Activated CD8-positive, alpha-beta memory T cell treated with anti-CD3 and anti-CD28 coated beads, Interleukin-2, amount 50 U/mL, for 1 hour (primary cell): ENCODE data around the gene ANKDD1B.
"Not testable (repeated sequence)": the region's sequence is repeated elsewhere in the genome, so short reads cannot be mapped to it uniquely, and the experiment has no call there.

Experiments
- DNase-seq: peaks from one replicate; pipeline ENCODE4 v3.0.0-alpha.2; 2020; ENCODE audit errors: extremely low read depth

ANKDD1B gene

DNA sequence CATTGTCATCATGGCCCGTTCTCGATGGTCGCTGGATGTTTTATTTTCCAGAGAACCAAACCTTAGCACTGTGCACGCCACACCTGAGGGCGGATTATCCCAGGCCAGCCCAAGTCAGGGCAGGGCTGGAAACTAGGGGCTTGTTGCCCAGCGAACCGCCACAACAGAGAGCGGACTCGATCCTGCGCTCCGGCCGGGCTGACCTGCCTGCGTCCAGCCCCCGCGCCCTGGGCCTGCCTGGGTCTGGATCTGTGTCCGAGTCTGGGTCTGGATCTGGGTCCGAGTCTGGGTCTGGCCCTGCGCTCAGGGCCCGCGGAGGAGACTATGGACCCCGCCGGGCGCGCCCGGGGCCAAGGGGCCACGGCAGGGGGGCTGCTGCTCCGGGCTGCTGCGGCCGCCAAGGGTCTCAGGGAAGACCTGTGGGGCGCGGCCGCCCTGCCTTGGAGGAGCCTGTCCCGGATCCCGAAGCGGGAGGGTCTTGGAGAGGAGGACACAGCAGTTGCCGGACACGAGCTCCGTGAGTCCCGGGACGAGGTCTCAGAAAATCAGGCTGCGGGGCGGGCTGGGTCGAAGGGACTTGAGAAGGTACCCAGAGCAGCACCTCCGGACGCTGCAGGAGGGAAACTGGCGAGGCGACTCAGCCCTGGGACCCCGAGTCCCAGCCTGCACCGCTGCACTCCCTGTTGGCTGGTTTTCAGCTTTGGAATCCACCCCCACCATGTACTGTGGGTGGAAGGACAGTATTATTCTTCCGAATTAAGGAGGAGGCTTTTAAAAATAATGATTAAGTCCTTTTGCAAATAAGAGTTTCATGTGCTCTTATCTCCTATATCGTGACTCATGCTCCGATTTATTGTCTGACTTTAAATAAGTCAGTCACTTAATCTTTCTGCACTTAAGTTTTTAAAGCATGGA lies at the start of gene ANKDD1B:
Gene ANKDD1B (plus strand): TSS at position 143 of the 915 bp plus-strand sequence. CDS start 182 bp downstream, at position 325.
- DNase-seq, result no peak

DNA sequence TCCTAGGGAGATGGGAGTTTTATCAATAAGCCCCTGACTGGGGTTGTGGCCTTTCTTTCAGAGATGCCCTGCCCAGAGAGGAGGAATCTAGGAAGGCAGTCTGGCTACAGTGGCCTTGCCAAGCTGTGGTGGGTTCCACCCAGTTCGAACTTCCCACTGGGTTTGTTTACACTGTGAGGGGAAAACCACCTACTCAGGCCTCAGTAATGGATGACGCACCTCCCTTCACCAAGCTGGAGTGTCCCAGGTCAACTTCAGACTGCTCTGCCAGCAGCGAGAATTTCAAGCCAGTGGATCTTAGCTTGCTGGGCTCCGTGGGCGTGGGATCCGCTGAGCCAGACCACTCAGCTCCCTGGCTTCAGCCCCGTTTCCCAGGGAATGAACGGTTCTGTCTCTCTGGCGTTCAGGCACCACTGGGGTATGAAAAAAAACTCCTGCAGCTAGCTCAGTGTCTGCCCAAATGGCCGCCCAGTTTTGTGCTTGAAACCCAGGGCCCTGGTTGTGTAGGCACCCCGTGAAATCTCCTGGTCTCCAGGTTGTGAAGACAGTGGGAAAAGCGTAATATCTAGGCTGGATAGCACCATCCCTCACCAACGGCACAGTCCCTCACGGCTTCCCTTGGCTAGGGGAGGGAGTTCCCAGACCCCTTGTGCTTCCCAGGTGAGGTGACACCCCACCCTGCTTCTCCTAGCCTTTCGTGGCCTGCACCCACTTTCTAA lies 45.1 kb upstream of the ANKDD1B start:
- DNase-seq, result not testable (repeated sequence)

DNA sequence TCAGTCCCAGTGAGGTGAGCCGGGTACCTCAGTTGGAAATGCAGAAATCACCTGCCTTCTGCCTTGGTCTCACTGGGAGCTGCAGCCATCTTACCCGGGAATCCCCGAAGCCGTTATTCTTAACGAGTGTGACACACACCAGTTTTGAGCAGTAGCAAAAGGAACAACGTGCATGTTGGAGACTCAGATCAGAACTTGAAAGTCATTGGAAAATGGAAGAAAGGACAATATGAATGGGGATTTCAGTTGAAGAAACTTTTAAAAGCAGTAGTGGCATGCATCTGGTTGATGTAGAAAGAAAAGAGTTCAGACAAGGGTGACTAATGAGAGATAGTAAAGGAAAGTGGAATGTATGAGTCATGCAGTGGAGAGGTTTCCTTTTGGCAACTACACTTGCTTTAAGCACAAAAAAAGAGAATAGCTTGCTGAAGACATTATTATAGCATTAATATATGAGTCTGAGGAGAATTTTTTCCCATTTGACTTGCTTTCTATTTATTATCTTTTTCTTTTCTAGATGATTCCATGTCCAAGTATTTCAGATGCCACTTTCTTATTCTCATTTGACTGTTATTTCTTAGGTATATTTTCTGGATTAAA lies 44.4 kb upstream of the ANKDD1B start:
- no peak for DNase-seq

DNA sequence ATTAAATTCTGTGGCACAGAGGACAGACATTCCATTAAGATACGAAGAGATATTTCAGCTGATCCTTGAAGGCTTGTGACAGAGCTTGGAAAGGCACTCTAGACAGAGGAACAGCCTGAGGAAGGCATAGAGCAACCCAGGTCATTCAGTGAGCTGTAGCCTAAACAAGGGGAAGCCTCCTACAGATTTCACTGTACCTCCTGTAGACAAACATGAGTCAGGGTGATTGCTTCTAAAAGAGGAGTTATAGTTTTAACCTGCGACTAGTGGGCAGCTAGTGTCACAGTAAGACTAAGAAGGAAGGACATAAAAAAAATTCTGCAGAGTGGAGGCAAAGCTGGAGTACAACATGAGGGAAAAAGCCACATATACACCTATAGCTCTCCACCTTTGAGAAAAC lies 43.5 kb upstream of the ANKDD1B start:
- DNase-seq, result no peak

DNA sequence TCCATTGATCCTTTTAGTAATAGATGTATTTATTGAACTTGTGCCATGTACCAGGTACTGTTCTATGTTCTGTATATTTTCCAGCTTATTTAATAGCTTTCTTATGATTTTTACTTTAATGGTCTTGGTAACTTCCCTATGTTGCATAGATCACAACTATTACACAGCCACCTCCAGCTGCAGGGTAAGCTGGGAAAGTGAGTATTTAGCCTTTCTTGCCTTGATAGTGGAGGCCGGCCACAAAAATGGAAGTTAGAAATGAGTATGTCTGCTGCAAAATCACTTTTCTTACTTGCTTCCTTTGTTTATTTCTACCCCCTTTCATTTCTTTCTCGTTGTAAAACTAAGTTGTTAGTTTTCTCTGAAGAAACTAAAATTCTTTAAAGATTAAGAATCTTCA lies 43.1 kb upstream of the ANKDD1B start:
- no peak for DNase-seq

DNA sequence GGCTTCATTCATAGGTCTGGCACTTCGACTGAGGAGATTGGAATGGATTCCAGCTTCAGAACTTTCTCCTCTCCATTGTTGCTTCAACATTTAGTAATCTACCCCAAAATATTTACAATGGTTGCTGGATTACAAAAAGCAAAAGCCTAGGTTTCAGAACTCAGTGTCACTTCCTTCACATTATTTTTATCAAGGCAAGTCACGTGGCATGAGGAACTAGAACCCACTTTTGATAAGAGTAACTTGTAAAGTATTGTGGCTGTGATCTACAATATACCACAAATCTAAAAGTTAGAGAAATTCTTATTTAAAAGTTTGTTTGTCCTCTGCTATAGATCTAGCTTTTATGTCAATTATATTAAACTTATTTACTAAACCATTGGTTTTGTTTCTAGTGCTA lies 39.7 kb upstream of the ANKDD1B start:
- no peak for DNase-seq

DNA sequence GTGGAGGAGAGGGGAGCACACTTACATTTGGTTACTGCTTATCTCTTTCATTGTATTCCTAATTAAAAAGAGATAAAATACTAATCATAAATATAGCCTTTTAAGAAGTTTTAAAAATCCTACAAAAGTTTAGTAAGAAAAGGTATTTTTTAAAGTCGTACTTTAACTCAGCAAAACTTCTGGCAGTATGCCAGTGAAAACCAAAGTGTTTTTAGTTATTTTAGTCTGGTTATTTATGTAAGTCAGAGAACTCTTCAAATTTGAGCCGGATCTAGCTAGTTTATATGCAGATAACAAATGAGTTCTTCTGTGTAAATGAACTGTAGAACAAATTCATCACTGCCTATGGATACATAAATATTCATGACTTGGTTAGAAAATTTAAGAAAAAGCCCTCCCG lies 36.5 kb upstream of the ANKDD1B start:
- DNase-seq, result no peak

DNA sequence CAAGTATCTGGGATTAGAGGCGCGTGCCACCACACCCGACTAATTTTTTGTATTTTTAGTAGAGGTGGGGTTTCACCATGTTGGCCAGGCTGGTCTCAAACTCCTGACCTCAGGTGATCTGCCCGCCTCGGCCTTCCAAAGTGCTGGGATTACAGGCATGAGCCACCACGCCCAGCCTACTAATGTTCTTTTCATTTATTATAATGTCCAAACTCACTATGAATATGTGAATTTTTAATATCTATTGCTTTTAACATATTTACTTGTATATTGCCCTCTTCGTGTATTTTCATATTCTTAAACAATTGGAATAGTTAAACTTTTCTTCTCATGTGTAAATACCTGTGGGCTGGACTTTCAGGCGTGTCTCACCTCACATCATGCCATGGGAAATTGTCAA lies 33.0 kb upstream of the ANKDD1B start:
- DNase-seq, result not testable (repeated sequence)

DNA sequence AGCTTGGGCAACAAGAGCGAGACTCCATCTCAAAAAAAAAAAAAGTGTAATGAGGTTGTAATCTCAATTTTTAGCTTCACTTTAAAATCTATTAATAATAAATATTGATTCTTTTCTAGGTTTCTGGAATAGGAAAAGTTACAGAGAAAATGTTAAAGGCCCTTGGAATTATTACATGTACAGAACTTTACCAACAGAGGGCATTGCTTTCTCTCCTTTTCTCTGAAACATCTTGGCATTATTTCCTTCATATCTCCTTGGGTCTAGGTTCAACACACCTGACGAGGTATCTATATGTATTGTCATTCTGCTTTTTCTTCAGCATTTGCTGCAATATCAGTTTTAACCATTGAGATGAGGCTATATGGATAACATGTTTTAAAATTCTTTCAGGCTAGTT lies 26.6 kb upstream of the ANKDD1B start:
- DNase-seq, result no peak

DNA sequence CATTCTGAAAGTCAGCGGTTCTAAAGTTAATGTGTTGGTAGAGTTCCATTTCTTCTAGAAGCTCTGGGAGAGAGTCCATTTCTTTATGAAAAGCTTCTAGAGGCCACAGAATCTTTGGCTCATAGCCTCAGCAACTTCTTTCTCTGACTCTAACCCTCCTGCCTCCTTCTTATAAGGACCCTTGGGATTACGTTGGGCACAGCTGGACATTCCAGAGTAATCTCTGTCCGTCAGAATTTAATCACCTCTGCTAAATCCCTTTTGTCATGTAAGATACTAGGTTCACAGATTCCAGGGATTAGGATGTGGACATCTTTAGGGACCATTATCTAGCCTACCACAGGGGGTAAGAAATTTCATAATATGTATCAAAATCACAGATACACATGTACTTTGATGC lies 22.6 kb upstream of the ANKDD1B start:
- no peak for DNase-seq

DNA sequence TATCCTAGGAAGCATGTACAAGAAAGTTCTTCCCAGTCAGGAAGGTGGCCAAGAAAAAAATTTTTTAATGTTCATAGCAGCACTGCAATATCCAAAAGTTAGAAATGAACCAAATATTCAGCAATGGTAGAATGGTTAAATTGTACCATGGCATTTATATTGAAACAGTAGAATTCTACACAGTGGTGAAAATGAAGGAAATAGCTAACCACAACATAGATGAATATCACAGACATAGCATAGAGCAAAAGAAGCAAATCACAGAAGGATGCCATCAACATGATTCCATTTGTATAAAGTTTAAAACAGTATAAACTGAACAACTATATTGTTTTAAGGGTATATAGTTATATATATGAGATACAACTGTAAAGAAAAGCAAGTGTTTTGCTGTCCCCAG lies 10.7 kb upstream of the ANKDD1B start:
- DNase-seq, result no peak

DNA sequence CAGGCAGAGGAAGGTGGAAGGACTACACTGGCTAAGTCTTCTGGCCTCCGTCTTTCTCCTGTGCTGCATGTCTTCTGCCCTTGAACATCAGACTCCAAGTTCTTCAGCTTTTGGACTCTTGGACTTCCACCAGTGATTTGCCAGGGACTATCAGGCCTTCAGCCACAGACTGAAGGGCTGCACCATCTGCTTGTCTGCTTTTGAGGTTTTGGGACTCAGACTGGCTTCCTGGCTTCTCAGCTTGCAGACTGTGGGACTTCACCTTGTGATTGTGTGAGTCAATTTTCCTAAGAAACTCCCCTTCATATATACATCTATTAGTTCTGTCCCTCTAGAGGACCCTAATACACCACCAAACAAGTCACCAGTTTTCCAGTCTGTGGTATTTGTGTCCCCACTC lies 9.7 kb upstream of the ANKDD1B start:
- DNase-seq, result no peak

DNA sequence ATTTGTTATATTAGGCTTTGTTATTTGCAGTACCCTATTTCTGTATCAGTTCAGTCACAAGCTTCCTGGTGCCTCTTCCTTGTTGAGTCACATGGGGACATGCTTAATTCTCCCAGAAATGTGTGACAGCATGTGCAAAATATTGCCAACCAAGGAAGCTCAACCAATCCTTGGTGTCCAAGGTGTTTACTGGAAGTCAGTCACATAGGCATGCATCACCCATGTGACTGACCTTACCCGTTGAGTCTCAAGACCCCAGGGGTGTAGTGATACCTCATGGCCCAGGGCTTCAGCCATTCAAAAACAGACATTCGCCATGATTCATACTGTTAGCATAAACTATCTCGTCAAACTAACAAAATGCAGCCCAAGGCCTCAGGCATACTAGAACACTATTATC lies 9.3 kb upstream of the ANKDD1B start:
- no peak for DNase-seq

DNA sequence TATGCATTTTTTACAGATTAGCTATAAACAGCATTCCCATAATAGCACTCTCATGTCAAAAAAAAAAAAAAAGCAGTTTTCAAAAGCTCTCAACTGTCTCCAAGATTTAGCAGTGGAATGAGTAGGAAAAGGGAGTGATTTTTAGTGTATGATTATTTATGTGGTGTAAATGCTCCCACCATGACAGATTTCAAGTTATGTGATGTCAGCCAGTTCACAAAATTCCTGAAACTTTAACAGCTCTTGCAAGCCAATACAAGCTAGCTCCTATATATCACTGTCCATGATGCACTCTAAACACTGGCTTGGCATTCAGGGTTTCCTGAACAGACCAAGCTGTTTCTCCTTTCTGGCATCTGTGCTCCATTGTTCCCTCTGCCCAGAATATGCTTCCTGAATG lies 7.9 kb upstream of the ANKDD1B start:
- no peak for DNase-seq

DNA sequence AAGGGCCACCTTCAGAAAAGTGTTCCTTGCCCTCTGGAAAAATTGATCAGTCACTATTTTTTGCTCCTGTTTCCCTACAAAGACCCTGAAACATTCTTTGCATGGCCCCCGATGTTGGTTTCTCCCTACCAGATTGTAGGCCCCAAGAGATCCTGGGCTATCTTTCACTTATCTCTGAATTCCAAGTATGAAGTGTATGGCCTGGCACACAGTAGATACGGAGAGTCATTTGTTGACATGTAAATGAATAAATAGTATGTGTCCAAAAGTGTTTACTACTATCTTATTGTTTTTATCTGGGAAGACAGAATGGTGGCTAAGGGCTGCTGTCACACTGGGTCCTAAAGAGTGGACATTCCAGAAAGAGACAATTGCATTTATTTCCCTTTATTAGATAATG lies 7.4 kb upstream of the ANKDD1B start:
- DNase-seq, result no peak

DNA sequence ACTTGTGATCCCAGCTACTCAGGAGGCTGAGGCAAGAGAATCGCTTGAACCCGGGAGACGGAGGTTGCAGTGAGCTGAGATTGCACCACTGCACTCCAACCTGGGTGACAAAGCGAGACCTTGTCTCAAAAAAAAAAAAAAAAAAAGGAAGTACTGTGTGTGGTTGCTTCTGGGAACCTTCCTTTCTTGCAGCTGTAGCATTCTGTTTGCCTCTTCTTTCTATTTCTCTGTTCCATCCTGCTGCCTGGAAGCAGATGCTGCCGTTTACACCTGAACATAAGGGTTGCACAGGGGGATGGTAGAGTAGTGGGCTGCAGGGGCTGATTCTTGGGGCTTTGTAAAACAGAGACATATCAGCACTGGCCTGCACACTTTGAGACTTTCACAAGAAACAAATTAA lies 3.9 kb upstream of the ANKDD1B start:
- not testable (repeated sequence) for DNase-seq

DNA sequence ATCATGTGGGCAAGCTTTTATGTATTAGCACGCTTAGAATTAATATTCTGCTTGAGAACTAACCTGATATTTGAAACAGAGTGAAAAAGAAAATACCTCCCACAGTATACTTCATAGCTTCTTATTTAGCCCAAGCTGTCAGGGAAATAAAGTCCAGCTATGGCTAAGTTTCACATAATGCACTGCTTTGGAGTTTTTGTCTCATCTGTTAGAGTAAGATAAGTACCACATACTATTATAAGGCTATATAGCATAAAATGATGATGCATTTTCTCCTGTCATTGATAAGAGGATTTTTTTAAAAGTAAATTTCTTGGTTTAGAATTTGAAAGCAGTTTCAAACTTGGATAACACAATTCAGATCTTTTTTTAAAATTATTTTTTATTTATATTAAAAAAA lies 2.4 kb upstream of the ANKDD1B start:
- no peak for DNase-seq

DNA sequence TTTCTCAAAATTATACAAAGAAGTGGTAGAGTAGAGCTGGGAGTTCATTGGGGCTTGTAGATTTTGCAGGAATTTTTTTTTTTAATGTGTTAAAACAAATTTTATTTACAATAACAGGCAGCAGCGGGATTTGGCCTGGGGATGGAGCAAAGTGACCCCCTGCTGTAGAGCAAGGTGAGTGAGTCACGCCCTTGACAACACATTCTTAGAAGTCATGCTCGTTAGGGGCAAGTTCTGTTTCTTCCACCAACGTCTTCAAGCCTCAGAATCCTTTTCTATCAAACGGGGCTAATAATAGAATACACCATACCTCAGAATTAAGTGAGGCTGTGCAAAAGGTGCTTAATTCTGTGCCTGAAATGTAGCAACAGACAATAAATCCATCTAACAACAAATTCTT lies 1.1 kb upstream of the ANKDD1B start:
- no peak for DNase-seq

DNA sequence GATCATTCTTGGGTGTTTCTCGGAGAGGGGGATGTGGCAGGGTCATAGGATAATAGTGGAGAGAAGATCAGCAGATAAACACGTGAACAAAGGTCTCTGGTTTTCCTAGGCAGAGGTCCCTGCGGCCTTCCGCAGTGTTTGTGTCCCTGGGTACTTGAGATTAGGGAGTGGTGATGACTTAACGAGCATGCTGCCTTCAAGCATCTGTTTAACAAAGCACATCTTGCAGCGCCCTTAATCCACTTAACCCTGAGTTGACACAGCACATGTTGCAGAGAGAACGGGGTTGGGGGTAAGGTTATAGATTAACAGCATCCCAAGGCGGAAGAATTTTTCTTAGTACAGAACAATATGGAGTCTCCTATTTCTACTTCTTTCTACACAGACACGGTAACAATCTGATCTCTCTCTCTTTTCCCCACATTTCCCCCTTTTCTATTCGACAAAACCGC lies 368 bp upstream of the ANKDD1B start:
- not testable (repeated sequence) for DNase-seq

DNA sequence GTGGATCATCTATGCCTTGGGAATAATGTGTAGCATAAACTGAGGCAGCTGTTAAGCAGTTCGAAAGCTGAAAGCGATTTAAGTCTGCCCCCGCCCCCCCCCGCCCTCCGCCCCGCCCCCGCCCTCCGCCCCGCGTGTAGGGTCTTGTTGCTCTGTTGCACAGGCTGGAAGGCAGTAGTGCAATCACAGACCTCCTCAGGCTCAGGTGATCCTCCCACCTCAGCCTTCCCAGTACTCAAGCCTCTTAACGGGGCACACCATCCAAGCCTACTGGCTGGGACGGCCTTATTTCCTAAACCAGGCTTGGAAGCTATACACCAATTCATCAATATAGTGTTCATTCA lies 945 bp downstream of the ANKDD1B start:
- no peak for DNase-seq

DNA sequence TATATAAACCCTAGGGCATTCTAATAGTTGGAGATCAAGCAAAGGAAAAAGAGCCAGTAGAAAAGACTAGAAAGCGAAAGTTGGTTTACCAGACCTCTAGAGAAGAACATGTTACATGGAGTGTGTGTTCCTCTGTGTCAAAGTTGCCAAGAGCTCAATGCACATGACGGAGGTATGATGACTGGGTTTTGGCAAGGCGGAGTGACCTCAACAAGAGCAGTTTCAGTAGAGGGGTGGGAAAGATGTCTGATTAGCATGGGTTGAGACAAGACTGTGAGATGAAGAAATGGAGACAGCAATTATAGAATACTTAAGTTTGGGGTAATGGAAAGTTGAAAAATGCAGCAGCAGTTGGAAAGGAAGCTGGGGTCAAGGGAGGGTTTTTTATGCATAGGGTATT lies 1.6 kb downstream of the ANKDD1B start:
- no peak for DNase-seq

DNA sequence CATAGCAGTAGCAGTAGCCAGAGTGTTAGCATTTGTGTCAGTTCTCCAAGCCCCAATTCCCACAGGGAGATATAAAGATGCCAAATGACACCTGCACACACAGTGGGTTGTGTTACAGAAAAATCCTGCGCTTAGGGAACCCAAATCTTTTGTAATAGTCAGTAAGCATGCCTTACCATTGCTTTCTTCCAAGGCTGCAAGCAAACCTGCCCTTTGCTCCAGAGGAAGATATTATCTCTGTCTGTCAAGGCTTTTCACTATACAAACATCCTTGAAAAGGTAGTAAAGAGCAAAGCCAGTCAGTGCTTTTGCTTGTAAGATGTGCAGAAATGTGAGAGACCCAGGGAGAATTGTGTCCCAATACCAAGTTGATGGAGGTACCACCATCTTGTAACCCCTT lies 2.9 kb downstream of the ANKDD1B start:
- no peak for DNase-seq

DNA sequence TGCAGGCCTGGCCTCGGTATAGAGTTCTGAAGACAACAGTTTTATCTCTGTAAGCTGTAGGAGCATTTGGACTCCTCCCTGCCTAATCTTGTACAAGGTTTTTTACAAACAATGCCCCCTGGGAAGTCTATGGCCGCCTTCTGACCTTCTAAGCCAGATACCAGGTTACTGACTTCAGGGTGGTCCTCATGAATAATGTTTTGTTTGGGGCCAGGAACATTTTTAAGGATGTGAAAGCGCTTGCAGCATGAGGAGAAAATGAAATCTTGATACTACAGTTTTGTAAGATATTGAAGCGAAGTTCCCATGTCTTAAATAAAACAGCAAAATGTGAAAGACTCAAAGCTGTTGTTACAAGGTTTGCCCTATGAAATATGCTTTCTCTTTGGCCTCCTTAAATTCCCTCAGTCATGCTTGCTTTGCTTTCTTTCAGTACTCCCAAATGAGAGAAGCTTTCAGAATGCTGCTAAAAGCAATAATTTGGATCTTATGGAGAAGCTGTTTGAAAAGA lies 5.2 kb downstream of the ANKDD1B start:
- no peak for DNase-seq
